Keratinocyte (primary cell): Measurements from ENCODE around the gene GRM4.

Experiments
- EZH2 ChIP-seq: IDR thresholded peaks from one replicate; pipeline ENCODE4 v1.6.1; 2012; ENCODE audit warnings: inconsistent platforms, mild to moderate bottlenecking, low read length, moderate library complexity
- TF ChIP-seq, protein P1 (sequence below), 3 experiments: IDR thresholded peaks in 1 of 3; conservative IDR thresholded peaks in 1 of 3; optimal IDR thresholded peaks in 1 of 3; 2 replicates in 2 of 3; 3 replicates in 1 of 3; pipeline versions ENCODE3 to v1.5.1; 2011; ENCODE audit warnings: low read length in 3 of 3, mild to moderate bottlenecking in 3 of 3, moderate library complexity in 2 of 3, control low read depth in 1 of 3, inconsistent platforms in 1 of 3; ENCODE audit not compliant: insufficient read depth in 2 of 3; ENCODE audit errors: extremely low read depth in 1 of 3

DNA sequence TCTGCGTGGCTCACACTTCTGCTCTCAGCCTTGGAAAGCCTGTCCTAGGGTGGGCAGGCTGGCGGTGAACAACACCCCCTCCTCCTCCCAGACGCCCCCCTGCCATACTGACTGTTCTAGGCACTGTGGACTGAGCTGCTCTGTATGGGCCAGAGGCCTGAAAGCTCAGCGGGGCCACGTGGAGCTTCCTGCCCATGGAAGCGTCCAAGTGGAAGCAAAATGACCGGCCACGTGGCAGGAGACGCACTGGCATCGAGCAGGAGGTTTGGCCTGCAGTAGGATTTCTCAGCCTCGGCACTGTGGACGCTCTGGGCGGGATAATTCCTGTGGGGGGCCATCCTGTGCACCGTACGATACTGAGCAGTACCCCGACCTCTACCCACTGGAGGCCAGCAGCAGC is 88.7 kb downstream of the GRM4 start:
- TF ChIP-seq, protein P1, sequence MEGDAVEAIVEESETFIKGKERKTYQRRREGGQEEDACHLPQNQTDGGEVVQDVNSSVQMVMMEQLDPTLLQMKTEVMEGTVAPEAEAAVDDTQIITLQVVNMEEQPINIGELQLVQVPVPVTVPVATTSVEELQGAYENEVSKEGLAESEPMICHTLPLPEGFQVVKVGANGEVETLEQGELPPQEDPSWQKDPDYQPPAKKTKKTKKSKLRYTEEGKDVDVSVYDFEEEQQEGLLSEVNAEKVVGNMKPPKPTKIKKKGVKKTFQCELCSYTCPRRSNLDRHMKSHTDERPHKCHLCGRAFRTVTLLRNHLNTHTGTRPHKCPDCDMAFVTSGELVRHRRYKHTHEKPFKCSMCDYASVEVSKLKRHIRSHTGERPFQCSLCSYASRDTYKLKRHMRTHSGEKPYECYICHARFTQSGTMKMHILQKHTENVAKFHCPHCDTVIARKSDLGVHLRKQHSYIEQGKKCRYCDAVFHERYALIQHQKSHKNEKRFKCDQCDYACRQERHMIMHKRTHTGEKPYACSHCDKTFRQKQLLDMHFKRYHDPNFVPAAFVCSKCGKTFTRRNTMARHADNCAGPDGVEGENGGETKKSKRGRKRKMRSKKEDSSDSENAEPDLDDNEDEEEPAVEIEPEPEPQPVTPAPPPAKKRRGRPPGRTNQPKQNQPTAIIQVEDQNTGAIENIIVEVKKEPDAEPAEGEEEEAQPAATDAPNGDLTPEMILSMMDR (optimal IDR thresholded peaks at IDR 0.05 in 1 of 3, IDR thresholded peaks at IDR 0.05 in 1 of 3, conservative IDR thresholded peaks at IDR 0.05 in 1 of 3; ENCODE audit: extremely low read depth in 1 of 3, insufficient read depth in 2 of 3, low read length in 3 of 3) = no peak
- no peak for TF ChIP-seq EZH2
